Pancreas (tissue), 10 donors: ENCODE measurements around the gene REV3L. TPM values are rescaled to one million over a fixed set of nuclear protein-coding genes. Genes with fewer than 3 reads are reported as not detected.
A peak's percentile ranks its signal among the peaks of the same experiment; 100 is the strongest.
"Not testable (repeated sequence)": the region's sequence is repeated elsewhere in the genome, so short reads cannot be mapped to it uniquely, and the experiment has no call there.

Experiments used
- ATAC-seq, 4 donors: fragments of 200-7000 bp; cut with Tn5 transposase; one replicate each; pipeline versions ENCODE4 v1.8.0 to v1.9.1; 2020; ENCODE audit warnings: mild to moderate bottlenecking in 4 of 4, moderate library complexity in 4 of 4
- DNase-seq, 6 donors: peaks; one replicate each; pipeline ENCODE4 v3.0.0-alpha.2; 2020
- FAIRE-seq: peaks from 2 replicates; lab custom pipeline; 2012; peaks lifted over from hg19 to GRCh38; lab: Jason Lieb, UNC
- H3K27ac ChIP-seq, 4 donors: fragments of 200-600 bp; sonication (generic); 1 replicate in 3 of 4; 2 replicates in 1 of 4; pipeline versions ENCODE4 v1.5.0 to v1.8.0; 2020
- H3K27me3 ChIP-seq, 4 donors: fragments of 200-600 bp; one replicate each; pipeline ENCODE4 v1.8.0; 2021
- H3K36me3 ChIP-seq, 3 donors: fragments of 200-600 bp; sonication (generic) in 1 of 3; one replicate each; pipeline versions ENCODE4 v1.5.0 to v1.8.0; 2020 to 2021
- H3K4me1 ChIP-seq, 3 donors: fragments of 200-600 bp; one replicate each; pipeline ENCODE4 v1.8.0; 2021
- H3K4me3 ChIP-seq, 4 donors: fragments of 200-600 bp; sonication (generic) in 2 of 4; one replicate each; pipeline versions ENCODE4 v1.5.0 to v1.8.0; 2020 to 2021
- H3K9me3 ChIP-seq, 4 donors: fragments of 200-600 bp; one replicate each; pipeline ENCODE4 v1.8.0; 2021
- WGBS, 2 donors: extraction: QIAGEN DNeasy Blood & Tissue Kit; methylation state at CpG; one replicate each; pipeline ENCODE4 v1.1.7; 2013; 5-methylcytosine and 5-hydroxymethylcytosine counted together
- intact Hi-C, 3 donors: fragments of 100-400 bp; cut with DNase I; formaldehyde crosslinking; loops; one replicate each; pipeline versions ENCODE4 v1.11.1 to v1.14.2; 2022
- polyA plus RNA-seq, 2 donors: library from polyadenylated mRNA; stranded (reverse); fragments of 200-250 nt; gene quantifications; one replicate each; pipeline ENCODE4 v1.2.3, GENCODE V29; 2013
- total RNA-seq, 6 donors: library from RNA; stranded (reverse); fragmentation: NEBNext Ultra II Directional in 4 of 6; extraction: Animal tissue kit (Norgen Biotek cat#: 25700) in 4 of 6; gene quantifications; one replicate each; pipeline versions ENCODE4 v1.2.1 to v1.2.4, GENCODE V29; 2021 to 2023
- TF ChIP-seq, protein P1 (sequence below), 4 donors: fragments of 200-600 bp; sonication (generic) in 3 of 4; IDR thresholded peaks; one replicate each; pipeline versions ENCODE4 v1.5.0 to v1.8.0; 2021; ENCODE audit warnings: antibody characterized with exemption in 4 of 4
- donor health status: healthy with polysubstance abuse.
- donor health status: DM: no; HTN: no; CAD: no; lungs with moderate emphysema.
- donor health status: DM: no; HTN: no; CAD: no.
- donor health status: control.
- donor health status: control.
- donor health status: Bipolar disorder and iron deficiency.
- donor health status: DM: yes; HTN: yes; CAD: no.
- donor health status: DM: no; HTN: no; CAD: no.
- donor health status: DM: no; HTN: no; CAD: no.
- donor health status: DM: yes; HTN: yes; CAD: no.

REV3L gene
- total and polyA plus RNA-seq, 8 donors = 6.9 to 22.0 (median 15.2) TPM

DNA sequence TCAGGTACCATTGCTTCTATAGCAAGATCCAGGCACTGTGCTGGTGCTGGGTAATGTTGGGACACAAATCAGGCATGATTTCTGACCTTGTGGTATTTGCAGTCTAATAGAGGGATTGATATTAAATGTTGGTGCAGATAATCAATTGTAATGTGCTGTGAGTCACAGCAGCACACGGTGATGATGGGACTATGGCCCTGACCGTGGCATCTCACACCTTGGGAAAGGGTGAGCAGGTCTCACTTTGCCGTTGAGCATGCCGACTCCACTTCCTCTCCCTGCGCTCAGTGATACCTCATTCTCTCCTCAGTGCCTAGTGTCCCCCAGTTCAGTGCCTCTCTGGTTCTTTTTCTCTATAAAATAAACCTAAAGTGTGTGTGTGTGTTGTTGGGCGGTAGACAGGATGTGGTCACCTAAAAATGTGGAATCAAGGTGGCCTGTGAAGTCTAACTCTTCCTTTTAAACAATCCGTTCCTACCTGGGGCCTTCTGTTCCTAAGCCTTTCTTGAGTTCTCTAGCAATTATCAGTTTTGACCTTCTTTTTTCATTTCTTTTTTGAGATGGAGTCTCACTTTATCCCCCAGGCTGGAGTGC, 188.5 kb downstream of the REV3L start:
- Histone ChIP-seq H3K4me1 (no peaks in the 10 kb centered on the region), H3K27me3 (no peaks in the 10 kb centered on the region), H3K36me3 (no peaks in the 10 kb centered on the region), H3K27ac (no peak overlapping the region), H3K9me3 (no peaks in the 10 kb centered on the region), H3K4me3 (no peak overlapping the region)
- intact Hi-C loops = no loop called here
- 94 to 96% methylated on average over 7 of the region's 7 CpGs for WGBS, 2 donors
- no peak for DNase-seq
- TF ChIP-seq, protein P1, sequence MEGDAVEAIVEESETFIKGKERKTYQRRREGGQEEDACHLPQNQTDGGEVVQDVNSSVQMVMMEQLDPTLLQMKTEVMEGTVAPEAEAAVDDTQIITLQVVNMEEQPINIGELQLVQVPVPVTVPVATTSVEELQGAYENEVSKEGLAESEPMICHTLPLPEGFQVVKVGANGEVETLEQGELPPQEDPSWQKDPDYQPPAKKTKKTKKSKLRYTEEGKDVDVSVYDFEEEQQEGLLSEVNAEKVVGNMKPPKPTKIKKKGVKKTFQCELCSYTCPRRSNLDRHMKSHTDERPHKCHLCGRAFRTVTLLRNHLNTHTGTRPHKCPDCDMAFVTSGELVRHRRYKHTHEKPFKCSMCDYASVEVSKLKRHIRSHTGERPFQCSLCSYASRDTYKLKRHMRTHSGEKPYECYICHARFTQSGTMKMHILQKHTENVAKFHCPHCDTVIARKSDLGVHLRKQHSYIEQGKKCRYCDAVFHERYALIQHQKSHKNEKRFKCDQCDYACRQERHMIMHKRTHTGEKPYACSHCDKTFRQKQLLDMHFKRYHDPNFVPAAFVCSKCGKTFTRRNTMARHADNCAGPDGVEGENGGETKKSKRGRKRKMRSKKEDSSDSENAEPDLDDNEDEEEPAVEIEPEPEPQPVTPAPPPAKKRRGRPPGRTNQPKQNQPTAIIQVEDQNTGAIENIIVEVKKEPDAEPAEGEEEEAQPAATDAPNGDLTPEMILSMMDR (IDR thresholded peaks at IDR 0.05) = no peak
- FAIRE-seq = no peak
- no peak for ATAC-seq

DNA sequence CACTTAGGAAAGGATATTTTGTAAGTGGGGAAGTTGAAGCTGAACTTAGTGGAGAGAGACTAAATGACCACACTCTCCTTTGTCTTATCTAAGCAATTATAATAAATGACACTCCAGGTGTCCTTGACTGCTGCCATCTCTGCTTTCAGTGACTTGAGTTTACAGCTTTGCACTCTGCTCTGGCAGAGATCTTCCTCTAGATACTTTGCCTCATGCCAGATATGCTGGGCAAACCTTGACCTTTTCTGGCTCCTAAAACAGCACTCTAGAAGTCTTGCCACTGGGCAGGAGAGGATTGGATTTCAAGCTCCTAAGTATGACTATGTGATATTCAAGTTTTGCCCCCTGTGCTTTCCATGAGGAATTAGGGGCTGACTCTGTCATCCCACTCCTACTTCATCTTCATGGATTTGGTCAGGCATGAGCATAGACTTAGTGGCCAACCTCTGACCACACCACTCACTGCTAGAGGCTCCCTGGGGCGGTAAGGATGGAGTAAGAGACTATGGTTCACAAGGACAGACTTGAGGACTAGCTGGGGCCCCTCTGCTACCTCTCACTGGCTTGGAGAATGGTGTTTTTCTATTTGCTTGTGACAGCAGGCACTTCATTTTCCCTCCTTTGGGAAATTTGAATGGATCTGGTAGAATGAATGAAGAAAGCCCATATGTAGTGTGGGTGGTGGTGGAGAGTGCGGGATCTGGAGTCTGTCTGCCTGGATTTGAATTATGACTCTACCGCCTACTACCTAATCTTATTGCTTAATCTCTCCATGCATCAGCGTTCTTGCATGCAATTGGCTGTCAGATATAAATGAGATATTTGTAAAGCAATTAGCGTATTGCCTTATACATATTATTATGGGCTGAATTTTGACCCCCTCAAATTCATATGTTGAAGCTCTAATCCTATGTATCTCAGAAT, 191.4 kb downstream of the REV3L start:
- 90 to 97% methylated on average over 5 of the region's 5 CpGs for WGBS, 2 donors
- TF ChIP-seq, protein P1 (IDR thresholded peaks at IDR 0.05) = no peak
- FAIRE-seq (no peak), ATAC-seq (no peak), DNase-seq (no peak)
- no peaks in the 10 kb centered on the region for H3K4me1 ChIP-seq
- no peaks in the 10 kb centered on the region for H3K9me3 ChIP-seq
- no peak overlapping the region for H3K27ac ChIP-seq
- no peaks in the 10 kb centered on the region for H3K36me3 ChIP-seq
- no peak overlapping the region for H3K4me3 ChIP-seq
- intact Hi-C loops = no loop called here
- H3K27me3 ChIP-seq = no peaks in the 10 kb centered on the region

DNA sequence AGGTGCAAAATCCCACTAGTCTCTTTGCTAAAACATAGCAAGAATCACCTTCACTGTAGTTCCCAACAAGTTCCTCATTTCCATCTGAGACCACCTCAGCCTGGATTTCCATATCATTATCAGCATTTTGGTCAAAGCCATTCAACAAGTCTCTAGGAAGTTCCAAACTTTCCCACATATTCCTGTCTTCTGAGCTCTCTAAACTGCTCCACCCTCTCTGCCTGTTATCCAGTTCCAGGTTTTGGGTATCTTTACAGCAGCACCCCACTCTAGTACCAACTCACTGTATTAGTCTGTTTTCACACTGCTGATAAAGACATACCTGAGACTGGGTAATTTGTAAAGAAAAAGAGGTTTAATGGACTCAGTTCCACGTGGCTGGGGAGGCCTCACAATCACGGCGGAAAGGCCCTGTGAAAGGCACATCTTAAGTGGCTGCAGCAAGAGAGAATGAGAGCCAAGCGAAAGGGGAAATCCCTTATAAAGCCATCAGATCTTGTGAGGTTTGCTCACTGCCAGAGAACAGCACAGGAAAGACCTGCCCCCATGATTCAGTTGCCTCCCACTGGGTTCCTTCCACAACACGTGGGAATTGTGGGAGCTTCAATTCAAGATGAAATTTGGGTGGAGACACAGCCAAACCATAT, 192.2 kb downstream of the REV3L start:
- H3K4me1 ChIP-seq, H3K27me3 ChIP-seq, H3K36me3 ChIP-seq, H3K4me3 ChIP-seq, FAIRE-seq, intact Hi-C loops, H3K9me3 ChIP-seq, DNase-seq, H3K27ac ChIP-seq: not testable (repeated sequence)
- peak in 1 of 4 donors; percentile 34 for ATAC-seq
- WGBS, 2 donors = 76 to 80% methylated on average over 5 of the region's 5 CpGs

DNA sequence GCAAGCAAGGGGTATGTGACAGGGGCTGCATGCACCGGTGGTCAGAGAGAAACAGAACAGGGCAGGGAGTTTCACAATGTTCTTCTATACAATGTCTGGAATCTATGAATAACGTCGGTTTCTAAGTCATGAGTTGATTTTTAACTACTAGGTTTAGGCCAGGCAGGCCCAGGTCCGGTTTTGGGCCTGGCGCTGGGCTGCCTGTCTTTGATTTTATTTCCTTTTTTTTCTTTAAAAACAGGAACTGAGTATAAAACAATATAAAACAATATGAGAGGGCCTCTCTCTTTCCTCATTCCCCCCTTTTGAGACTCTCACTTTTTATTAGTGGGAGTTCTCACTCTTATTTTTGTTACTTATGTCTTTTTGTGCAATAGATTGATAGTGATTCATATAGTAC, 198.7 kb downstream of the REV3L start:
- intact Hi-C loops, ATAC-seq, FAIRE-seq, H3K9me3 ChIP-seq, DNase-seq, H3K4me1 ChIP-seq, H3K36me3 ChIP-seq, H3K27me3 ChIP-seq, H3K4me3 ChIP-seq: not testable (repeated sequence)
- 65 to 68% methylated on average over 4 to 5 of the region's 5 CpGs for WGBS, 2 donors
- peak overlapping the region in 1 of 4 donors; percentile 5 for H3K27ac ChIP-seq

DNA sequence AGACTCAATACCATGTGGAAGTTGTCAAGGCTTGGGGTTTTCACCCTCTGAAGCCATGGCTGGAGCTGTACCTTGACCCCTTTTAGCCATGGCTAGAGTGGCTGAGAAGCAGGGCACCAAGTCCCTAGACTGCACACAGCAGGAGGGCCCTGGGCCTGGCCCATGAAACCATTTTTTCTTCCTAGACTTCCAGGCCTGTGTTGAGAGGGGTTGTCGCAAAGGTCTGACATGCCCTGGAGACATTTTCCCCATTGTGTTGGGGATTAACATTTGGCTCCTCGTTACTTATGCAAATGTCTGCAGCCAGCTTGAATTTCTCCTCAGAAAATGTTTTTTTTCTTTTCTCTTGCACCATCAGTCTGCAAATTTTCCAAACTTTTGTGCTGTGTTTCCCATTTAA, 199.3 kb downstream of the REV3L start:
- no peaks in the 10 kb centered on the region for H3K27me3 ChIP-seq
- H3K4me1 ChIP-seq = no peaks in the 10 kb centered on the region
- TF ChIP-seq, protein P1 (IDR thresholded peaks at IDR 0.05) = no peak
- DNase-seq (no peak), ATAC-seq (no peak), FAIRE-seq (no peak)
- H3K27ac ChIP-seq = peak overlapping the region in 1 of 4 donors; percentile 5
- WGBS, 2 donors = 89 to 100% methylated on average over 2 of the region's 2 CpGs
- intact Hi-C loops = no loop called here
- no peaks in the 10 kb centered on the region for H3K9me3 ChIP-seq
- H3K4me3 ChIP-seq = no peak overlapping the region
- H3K36me3 ChIP-seq = no peaks in the 10 kb centered on the region
